Measurements from ENCODE around the gene CD80.

The CD80 gene

DNA sequence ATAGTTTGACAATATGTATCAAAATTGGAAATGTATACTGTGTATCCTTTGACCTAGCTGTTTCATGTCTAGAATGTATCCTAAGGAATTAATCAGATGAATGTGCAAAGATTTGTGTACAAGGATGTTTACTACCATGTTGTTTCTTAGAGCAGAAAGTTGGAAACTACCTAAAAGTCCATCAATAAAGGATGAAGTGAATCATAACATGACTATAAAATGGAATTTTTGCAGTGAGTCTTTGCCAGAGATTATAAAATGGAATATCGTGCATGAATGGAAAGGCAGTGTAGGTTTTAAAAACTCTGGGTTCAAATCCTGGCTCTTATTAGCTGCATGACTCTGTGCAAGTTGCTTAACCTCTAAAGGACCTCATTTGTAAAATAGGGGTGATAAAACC is 76.3 kb downstream of the CD80 start:
- ChIA-PET CTCF (no interaction called here), POLR2A (no interaction called here)
- TF ChIP-seq BCL11B (tag by site-specific recombination; IDR thresholded peaks at IDR 0.05; ENCODE audit: low read depth) (no peak), GLIS1 (tag by site-specific recombination; IDR thresholded peaks at IDR 0.05) (no peak), ZNF112 (tag by site-specific recombination; IDR thresholded peaks at IDR 0.05) (no peak), TRIM28 (IDR thresholded peaks at IDR 0.05; ENCODE audit: borderline replicate concordance, low read length) (no peak), ZNF2 (tag by site-specific recombination; IDR thresholded peaks at IDR 0.05) (no peak), ZNF791 (tag by site-specific recombination; IDR thresholded peaks at IDR 0.05) (no peak), ZNF654 (tag by site-specific recombination; IDR thresholded peaks at IDR 0.05; ENCODE audit: low read depth) (no peak), WT1 (tag by site-specific recombination; IDR thresholded peaks at IDR 0.05) (no peak), ZNF629 (tag by site-specific recombination; IDR thresholded peaks at IDR 0.05) (no peak), HOXA7 (CRISPR knock-in tag; IDR thresholded peaks at IDR 0.05; ENCODE audit: borderline replicate concordance) (no peak)
- TF ChIP-seq, protein P1, sequence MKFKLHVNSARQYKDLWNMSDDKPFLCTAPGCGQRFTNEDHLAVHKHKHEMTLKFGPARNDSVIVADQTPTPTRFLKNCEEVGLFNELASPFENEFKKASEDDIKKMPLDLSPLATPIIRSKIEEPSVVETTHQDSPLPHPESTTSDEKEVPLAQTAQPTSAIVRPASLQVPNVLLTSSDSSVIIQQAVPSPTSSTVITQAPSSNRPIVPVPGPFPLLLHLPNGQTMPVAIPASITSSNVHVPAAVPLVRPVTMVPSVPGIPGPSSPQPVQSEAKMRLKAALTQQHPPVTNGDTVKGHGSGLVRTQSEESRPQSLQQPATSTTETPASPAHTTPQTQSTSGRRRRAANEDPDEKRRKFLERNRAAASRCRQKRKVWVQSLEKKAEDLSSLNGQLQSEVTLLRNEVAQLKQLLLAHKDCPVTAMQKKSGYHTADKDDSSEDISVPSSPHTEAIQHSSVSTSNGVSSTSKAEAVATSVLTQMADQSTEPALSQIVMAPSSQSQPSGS (tag by site-specific recombination; IDR thresholded peaks at IDR 0.05; ENCODE audit: low read depth) = no peak
- TF ChIP-seq, protein P2, sequence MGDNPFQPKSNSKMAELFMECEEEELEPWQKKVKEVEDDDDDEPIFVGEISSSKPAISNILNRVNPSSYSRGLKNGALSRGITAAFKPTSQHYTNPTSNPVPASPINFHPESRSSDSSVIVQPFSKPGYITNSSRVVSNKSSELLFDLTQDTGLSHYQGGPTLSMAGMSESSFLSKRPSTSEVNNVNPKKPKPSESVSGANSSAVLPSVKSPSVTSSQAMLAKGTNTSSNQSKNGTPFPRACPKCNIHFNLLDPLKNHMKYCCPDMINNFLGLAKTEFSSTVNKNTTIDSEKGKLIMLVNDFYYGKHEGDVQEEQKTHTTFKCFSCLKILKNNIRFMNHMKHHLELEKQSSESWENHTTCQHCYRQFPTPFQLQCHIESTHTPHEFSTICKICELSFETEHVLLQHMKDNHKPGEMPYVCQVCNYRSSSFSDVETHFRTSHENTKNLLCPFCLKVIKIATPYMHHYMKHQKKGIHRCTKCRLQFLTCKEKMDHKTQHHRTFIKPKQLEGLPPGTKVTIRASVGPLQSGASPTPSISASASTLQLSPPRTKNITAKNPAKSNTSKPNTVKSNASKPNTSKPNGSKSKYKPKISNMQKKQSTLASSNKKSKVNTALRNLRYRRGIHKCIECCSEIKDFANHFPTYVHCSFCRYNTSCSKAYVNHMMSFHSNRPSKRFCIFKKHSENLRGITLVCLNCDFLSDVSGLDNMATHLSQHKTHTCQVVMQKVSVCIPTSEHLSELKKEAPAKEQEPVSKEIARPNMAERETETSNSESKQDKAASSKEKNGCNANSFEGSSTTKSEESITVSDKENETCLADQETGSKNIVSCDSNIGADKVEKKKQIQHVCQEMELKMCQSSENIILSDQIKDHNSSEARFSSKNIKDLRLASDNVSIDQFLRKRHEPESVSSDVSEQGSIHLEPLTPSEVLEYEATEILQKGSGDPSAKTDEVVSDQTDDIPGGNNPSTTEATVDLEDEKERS (tag by site-specific recombination; IDR thresholded peaks at IDR 0.05) = no peak
- TF ChIP-seq, protein P3, sequence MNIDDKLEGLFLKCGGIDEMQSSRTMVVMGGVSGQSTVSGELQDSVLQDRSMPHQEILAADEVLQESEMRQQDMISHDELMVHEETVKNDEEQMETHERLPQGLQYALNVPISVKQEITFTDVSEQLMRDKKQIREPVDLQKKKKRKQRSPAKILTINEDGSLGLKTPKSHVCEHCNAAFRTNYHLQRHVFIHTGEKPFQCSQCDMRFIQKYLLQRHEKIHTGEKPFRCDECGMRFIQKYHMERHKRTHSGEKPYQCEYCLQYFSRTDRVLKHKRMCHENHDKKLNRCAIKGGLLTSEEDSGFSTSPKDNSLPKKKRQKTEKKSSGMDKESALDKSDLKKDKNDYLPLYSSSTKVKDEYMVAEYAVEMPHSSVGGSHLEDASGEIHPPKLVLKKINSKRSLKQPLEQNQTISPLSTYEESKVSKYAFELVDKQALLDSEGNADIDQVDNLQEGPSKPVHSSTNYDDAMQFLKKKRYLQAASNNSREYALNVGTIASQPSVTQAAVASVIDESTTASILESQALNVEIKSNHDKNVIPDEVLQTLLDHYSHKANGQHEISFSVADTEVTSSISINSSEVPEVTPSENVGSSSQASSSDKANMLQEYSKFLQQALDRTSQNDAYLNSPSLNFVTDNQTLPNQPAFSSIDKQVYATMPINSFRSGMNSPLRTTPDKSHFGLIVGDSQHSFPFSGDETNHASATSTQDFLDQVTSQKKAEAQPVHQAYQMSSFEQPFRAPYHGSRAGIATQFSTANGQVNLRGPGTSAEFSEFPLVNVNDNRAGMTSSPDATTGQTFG (tag by site-specific recombination; IDR thresholded peaks at IDR 0.05; ENCODE audit: borderline replicate concordance) = no peak
- TF ChIP-seq, protein P4, sequence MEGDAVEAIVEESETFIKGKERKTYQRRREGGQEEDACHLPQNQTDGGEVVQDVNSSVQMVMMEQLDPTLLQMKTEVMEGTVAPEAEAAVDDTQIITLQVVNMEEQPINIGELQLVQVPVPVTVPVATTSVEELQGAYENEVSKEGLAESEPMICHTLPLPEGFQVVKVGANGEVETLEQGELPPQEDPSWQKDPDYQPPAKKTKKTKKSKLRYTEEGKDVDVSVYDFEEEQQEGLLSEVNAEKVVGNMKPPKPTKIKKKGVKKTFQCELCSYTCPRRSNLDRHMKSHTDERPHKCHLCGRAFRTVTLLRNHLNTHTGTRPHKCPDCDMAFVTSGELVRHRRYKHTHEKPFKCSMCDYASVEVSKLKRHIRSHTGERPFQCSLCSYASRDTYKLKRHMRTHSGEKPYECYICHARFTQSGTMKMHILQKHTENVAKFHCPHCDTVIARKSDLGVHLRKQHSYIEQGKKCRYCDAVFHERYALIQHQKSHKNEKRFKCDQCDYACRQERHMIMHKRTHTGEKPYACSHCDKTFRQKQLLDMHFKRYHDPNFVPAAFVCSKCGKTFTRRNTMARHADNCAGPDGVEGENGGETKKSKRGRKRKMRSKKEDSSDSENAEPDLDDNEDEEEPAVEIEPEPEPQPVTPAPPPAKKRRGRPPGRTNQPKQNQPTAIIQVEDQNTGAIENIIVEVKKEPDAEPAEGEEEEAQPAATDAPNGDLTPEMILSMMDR (tag by site-specific recombination; IDR thresholded peaks at IDR 0.05) = no peak
- TF ChIP-seq, protein P5, sequence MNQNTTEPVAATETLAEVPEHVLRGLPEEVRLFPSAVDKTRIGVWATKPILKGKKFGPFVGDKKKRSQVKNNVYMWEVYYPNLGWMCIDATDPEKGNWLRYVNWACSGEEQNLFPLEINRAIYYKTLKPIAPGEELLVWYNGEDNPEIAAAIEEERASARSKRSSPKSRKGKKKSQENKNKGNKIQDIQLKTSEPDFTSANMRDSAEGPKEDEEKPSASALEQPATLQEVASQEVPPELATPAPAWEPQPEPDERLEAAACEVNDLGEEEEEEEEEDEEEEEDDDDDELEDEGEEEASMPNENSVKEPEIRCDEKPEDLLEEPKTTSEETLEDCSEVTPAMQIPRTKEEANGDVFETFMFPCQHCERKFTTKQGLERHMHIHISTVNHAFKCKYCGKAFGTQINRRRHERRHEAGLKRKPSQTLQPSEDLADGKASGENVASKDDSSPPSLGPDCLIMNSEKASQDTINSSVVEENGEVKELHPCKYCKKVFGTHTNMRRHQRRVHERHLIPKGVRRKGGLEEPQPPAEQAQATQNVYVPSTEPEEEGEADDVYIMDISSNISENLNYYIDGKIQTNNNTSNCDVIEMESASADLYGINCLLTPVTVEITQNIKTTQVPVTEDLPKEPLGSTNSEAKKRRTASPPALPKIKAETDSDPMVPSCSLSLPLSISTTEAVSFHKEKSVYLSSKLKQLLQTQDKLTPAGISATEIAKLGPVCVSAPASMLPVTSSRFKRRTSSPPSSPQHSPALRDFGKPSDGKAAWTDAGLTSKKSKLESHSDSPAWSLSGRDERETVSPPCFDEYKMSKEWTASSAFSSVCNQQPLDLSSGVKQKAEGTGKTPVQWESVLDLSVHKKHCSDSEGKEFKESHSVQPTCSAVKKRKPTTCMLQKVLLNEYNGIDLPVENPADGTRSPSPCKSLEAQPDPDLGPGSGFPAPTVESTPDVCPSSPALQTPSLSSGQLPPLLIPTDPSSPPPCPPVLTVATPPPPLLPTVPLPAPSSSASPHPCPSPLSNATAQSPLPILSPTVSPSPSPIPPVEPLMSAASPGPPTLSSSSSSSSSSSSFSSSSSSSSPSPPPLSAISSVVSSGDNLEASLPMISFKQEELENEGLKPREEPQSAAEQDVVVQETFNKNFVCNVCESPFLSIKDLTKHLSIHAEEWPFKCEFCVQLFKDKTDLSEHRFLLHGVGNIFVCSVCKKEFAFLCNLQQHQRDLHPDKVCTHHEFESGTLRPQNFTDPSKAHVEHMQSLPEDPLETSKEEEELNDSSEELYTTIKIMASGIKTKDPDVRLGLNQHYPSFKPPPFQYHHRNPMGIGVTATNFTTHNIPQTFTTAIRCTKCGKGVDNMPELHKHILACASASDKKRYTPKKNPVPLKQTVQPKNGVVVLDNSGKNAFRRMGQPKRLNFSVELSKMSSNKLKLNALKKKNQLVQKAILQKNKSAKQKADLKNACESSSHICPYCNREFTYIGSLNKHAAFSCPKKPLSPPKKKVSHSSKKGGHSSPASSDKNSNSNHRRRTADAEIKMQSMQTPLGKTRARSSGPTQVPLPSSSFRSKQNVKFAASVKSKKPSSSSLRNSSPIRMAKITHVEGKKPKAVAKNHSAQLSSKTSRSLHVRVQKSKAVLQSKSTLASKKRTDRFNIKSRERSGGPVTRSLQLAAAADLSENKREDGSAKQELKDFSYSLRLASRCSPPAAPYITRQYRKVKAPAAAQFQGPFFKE (tag by site-specific recombination; IDR thresholded peaks at IDR 0.05; ENCODE audit: borderline replicate concordance) = no peak
- Histone ChIP-seq H3K4me3 (ENCODE audit: low read depth, low read length) (no peak overlapping the region), H3K27ac (ENCODE audit: extremely low read depth, low read depth, low read length) (no peak overlapping the region), H3K9me3 (ENCODE audit: control insufficient read depth, insufficient read depth, low read depth, low read length) (no peaks in the 10 kb centered on the region), H3K4me1 (ENCODE audit: control insufficient read depth, insufficient read depth, low read length) (no peaks in the 10 kb centered on the region), H3K36me3 (ENCODE audit: control insufficient read depth in 2 of 2, insufficient read depth in 1 of 2, low read length in 2 of 2) (peaks cover 0 to 36% of the 10 kb centered on the region in 2 experiments; a peak in 2 of 3 replicates)
